Measurements from ENCODE around the gene ZNF835. TPM values are rescaled to one million over a fixed set of nuclear protein-coding genes. Genes with fewer than 3 reads are reported as not detected.

The ZNF835 gene
- not detected for total RNA-seq (2021; fragmentation: NEBNext Ultra II Directional; extraction: Animal tissue kit (Norgen Biotek cat#: 25700))
- long read RNA-seq, result 0 reads

DNA sequence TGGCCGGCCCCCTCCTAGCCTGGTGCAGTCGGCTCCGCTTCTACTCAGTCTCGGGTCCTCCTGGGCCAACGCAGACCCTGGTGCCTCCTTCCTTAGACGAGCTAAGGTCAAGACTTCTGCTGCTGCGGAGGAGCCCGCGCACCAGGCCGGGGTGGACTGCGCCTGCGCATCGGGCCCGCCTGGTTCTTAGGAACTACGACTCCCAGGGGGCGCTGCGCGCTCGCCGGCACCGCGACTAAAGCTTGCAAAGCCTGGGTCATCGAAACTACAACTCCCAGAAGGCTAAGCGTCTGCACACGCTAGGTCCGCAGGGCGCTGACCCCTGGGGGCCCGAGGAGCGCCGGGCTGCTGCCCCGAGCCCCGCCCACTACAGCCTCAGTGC, at the start of gene ZNF835:
TSS of gene ZNF835 (minus strand) at position 145 of the 382 bp plus-strand sequence. CDS start 6,559 bp downstream, outside the sequence.
- Mint-ChIP-seq H3K36me3 (ENCODE audit: low read depth) (peaks cover 10% of the 10 kb centered on the region; the same call in 1 of the 2 replicates), H3K27me3 (ENCODE audit: insufficient read depth) (no peaks in the 10 kb centered on the region), H3K4me1 (ENCODE audit: low read depth) (no peaks in the 10 kb centered on the region), H3K4me3 (no peak within 1 kb of the TSS), H3K9me3 (peaks cover 53% of the 10 kb centered on the region), H3K27ac (no peak within 1 kb of the TSS)
- TF ChIP-seq, protein P1, sequence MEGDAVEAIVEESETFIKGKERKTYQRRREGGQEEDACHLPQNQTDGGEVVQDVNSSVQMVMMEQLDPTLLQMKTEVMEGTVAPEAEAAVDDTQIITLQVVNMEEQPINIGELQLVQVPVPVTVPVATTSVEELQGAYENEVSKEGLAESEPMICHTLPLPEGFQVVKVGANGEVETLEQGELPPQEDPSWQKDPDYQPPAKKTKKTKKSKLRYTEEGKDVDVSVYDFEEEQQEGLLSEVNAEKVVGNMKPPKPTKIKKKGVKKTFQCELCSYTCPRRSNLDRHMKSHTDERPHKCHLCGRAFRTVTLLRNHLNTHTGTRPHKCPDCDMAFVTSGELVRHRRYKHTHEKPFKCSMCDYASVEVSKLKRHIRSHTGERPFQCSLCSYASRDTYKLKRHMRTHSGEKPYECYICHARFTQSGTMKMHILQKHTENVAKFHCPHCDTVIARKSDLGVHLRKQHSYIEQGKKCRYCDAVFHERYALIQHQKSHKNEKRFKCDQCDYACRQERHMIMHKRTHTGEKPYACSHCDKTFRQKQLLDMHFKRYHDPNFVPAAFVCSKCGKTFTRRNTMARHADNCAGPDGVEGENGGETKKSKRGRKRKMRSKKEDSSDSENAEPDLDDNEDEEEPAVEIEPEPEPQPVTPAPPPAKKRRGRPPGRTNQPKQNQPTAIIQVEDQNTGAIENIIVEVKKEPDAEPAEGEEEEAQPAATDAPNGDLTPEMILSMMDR (IDR thresholded peaks at IDR 0.05), result no peak
- DNase-seq, result no peak

DNA sequence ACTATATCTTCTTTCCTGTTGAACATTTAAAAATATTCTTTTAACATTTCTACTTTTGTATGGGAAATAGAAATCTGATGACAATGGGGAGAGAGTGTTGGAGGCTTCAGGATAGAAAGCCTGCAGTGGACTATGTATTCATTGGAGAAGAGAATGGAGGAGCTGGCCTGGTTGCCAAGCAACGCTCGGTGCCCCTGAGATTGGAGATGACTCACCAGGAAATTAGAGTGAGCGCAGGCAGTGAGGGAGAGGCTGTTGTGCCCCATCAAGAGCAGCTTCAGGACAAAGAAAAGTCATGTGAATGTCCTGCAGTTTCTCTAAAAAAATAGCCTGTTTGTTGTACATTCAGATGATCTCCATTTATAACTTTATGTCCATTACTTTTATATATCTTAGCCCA, 48.7 kb upstream of the ZNF835 start:
- TF ChIP-seq, protein P1 (IDR thresholded peaks at IDR 0.05), result no peak
- Mint-ChIP-seq H3K4me1 (ENCODE audit: low read depth) (no peaks in the 10 kb centered on the region), H3K27me3 (ENCODE audit: insufficient read depth) (peaks cover 1% of the 10 kb centered on the region; the same call in 1 of the 2 replicates), H3K36me3 (ENCODE audit: low read depth) (peaks cover 5% of the 10 kb centered on the region), H3K4me3 (no peak overlapping the region), H3K27ac (no peak overlapping the region), H3K9me3 (peaks cover 70% of the 10 kb centered on the region)
- no peak for DNase-seq

DNA sequence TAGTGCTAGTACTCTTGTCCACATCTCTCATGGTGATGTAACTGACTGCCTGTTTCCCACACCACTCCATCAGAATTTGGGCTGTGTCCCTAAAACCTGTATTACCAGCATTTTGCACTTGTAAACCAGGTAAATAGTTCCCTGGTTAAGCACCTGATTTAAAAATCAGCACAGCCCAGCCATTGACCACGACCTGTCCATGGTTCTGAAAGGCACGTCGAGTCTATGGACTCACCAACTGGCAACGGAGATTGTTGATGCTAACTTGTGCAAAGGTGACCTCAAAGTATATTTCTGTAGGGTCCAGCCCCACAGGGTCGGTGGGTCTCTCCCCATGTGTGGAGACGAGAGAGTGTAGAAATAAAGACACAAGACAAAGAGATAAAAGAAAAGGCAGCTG, 46.7 kb upstream of the ZNF835 start:
- no peak overlapping the region for H3K4me3 Mint-ChIP-seq
- no peaks in the 10 kb centered on the region for H3K27me3 Mint-ChIP-seq (ENCODE audit: insufficient read depth)
- no peaks in the 10 kb centered on the region for H3K4me1 Mint-ChIP-seq (ENCODE audit: low read depth)
- TF ChIP-seq, protein P1 (IDR thresholded peaks at IDR 0.05), result no peak
- H3K9me3 Mint-ChIP-seq, result peaks cover 59% of the 10 kb centered on the region
- DNase-seq, result no peak
- peaks cover 5% of the 10 kb centered on the region for H3K36me3 Mint-ChIP-seq (ENCODE audit: low read depth)
- H3K27ac Mint-ChIP-seq, result no peak overlapping the region

DNA sequence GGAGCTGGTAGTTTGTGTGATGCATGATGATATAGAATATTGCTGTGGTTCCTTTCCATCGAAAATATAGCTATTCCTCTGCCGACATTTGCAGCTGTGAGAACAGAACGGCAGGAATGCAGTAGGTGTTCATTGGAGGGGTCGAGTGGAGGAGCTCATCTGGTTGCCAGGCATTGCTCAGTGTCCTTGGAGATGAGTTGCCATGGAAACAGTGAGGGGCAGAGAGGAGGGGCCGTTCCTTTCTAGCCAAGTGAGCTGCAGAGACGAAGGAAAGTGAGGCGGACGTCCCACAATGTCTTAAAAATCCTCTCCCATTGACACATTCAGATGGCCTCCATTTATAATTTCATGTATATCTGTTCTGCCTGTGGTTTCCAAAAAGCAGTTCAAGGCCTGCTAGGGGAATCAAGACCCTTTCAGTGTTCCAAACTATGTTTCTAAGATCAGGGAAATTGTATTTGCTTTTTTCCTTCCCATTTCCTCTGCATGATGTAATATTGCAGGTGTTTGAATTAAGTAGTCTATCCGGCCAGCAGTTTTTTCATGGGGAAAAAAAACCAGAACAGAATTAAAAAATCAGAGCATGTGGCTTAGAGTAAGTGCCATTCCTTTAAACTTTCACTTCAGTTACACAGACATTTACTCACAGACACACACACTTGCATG, 41.2 kb upstream of the ZNF835 start:
- H3K27me3 Mint-ChIP-seq (ENCODE audit: insufficient read depth), result no peaks in the 10 kb centered on the region

DNA sequence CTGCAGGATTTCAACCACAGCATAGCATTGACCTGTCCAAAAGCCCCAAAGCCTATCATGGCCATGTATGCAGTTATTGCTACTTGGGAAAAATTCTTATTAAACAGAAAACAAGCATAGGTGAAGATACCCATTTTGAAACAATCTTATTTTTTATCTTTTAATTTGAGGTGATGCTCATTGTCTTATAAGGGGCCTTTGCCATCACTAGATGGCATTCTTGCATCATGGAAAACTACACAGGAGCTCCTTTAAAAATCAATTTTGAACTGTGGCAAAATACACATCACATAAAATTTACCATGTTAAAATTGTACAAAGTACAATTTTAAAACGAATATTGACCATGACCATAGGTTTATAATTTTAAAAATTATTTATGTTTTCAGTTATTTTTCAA, 38.9 kb upstream of the ZNF835 start:
- Mint-ChIP-seq H3K4me3 (no peak overlapping the region), H3K4me1 (ENCODE audit: low read depth) (no peaks in the 10 kb centered on the region), H3K27me3 (ENCODE audit: insufficient read depth) (no peaks in the 10 kb centered on the region), H3K36me3 (ENCODE audit: low read depth) (no peaks in the 10 kb centered on the region; the same call in 1 of the 2 replicates), H3K9me3 (peaks cover 55% of the 10 kb centered on the region), H3K27ac (no peak overlapping the region)
- TF ChIP-seq, protein P1 (IDR thresholded peaks at IDR 0.05), result no peak
- no peak for DNase-seq

More for the DNA sequence above, 41.2 kb upstream of the ZNF835 start:
- no peak for DNase-seq
- no peaks in the 10 kb centered on the region; the same call in 1 of the 2 replicates for H3K36me3 Mint-ChIP-seq (ENCODE audit: low read depth)
- H3K4me1 Mint-ChIP-seq (ENCODE audit: low read depth), result no peaks in the 10 kb centered on the region
- H3K27ac Mint-ChIP-seq, result no peak overlapping the region
- TF ChIP-seq, protein P1 (IDR thresholded peaks at IDR 0.05), result no peak
- no peak overlapping the region for H3K4me3 Mint-ChIP-seq
- peaks cover 56% of the 10 kb centered on the region for H3K9me3 Mint-ChIP-seq
